Suprapubic skin (tissue), 3 donors: ENCODE data around the gene SEPTIN3.

Experiments used
- POLR2AphosphoS5 ChIP-seq, 3 donors: sonication (generic); formaldehyde crosslinking; IDR thresholded peaks; one replicate each; pipeline ENCODE4 v1.6.1; 2017; ENCODE audit warnings: antibody characterized with exemption in 3 of 3
- TF ChIP-seq, protein P1 (sequence below), 2 donors: fragments of 200-600 bp in 1 of 2; fragments of 450-650 bp in 1 of 2; sonication (generic) in 1 of 2; IDR thresholded peaks; one replicate each; pipeline ENCODE4 v1.5.1; 2016 to 2019; ENCODE audit warnings: antibody characterized with exemption in 2 of 2, mild to moderate bottlenecking in 1 of 2, moderate library complexity in 1 of 2

DNA sequence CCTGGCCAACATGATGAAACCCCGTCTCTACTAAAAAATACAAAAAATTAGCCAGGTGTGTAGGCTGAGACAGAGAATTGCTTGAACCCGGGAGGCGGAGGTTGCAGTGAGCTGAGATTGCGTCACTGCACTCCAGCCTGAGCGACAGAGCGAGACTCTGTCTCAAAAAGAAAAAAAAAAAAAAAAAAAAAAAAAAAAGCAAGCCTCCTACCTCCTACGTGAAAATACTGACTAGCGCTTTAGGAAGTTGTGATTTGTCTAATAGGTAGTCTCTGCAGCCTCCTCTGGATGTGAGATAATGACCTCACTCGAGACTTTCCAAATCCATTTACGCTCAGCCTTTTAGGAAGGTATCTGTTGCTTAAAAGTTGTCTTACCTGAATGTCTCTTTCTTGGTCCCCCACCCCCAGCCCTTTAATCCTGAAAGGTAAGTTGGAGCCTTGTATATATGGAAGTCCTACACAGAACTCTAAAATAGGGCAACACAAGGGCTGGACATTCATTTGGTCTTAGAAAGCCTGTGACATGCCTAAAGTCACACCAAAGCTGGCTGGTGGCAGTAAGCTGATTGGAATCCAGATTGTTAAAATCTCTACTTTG, 5.5 kb downstream of the SEPTIN3 start:
- TF ChIP-seq, protein P1, sequence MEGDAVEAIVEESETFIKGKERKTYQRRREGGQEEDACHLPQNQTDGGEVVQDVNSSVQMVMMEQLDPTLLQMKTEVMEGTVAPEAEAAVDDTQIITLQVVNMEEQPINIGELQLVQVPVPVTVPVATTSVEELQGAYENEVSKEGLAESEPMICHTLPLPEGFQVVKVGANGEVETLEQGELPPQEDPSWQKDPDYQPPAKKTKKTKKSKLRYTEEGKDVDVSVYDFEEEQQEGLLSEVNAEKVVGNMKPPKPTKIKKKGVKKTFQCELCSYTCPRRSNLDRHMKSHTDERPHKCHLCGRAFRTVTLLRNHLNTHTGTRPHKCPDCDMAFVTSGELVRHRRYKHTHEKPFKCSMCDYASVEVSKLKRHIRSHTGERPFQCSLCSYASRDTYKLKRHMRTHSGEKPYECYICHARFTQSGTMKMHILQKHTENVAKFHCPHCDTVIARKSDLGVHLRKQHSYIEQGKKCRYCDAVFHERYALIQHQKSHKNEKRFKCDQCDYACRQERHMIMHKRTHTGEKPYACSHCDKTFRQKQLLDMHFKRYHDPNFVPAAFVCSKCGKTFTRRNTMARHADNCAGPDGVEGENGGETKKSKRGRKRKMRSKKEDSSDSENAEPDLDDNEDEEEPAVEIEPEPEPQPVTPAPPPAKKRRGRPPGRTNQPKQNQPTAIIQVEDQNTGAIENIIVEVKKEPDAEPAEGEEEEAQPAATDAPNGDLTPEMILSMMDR (IDR thresholded peaks at IDR 0.05) = no peak
- no peak for TF ChIP-seq POLR2AphosphoS5 (IDR thresholded peaks at IDR 0.05)
